ENCODE data around the gene STXBP4.

Gene STXBP4

DNA sequence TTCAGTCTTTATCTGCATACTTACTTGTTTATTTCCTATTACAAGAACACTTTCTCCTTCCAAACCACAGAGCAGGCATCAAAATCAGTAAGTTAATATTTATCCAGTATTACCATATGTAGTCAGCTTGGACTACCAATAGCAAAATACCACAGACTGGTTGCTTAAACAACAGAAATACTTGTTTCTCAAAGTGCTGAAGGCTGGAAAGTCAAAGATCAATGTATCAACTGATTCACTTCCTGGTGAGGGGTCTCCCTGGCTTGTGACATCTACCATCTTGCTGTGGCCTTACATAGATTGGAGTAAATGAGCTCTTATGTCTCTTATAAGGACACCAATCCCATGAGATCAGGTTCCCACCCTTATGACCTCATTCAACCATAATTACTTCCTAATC is 2.6 kb downstream of the STXBP4 start:
- DNase-seq (ENCODE audit: low read depth in 2 of 2) = no peak

DNA sequence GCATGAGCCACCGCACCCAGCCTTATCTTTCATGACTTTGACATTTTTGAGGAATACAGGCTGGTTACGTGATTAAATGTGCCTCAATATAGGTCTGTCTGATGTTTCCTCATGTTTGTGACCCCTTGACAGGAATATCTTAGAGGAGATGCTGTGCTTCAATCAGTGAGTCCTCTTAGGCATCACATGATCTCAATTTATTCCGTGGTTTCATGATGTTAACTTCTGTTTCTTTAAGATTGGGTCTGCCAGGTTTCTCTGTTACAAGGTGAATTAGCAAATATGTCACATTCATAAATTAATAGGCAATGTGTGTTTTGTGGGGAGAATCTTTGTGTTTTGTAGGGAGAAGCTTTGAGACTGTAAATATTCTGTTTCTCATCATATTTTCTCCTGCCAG is 3.3 kb downstream of the STXBP4 start:
- DNase-seq (ENCODE audit: low read depth in 2 of 2) = no peak

DNA sequence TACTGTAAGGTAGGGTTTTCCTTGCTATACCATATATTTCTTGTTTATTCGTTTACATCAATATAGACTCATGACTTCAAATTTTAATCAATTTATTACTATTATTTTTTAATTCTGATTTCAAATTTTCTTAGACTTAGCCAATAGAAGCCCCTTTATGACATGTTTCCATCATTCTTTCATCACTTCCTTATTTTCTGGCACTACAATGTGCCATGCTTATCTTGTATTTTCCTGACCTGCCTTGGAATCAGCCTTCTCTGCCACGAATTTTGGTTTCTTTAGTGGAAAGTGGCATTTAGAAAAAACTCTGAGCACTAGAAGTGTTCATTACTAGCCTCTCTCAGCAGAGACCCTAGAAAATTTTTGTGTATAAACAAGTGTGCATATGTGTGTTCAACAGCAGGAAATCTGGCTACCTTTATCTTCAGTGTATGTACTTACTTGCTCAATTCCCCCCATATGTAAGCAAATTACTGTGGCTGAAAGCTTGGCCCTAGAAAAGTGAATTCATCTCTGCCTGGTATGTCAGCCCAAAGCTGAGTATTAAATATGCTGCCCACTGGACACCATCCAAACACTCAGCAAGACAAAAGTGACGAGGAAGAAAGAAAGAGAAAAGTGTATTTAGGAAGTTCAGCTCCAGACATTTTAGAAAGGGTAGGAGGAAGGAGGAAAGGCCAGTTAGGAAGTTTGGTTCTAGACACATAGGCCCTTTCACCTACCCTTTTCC is 4.0 kb downstream of the STXBP4 start:
- no peak for DNase-seq (ENCODE audit: low read depth in 2 of 2)

DNA sequence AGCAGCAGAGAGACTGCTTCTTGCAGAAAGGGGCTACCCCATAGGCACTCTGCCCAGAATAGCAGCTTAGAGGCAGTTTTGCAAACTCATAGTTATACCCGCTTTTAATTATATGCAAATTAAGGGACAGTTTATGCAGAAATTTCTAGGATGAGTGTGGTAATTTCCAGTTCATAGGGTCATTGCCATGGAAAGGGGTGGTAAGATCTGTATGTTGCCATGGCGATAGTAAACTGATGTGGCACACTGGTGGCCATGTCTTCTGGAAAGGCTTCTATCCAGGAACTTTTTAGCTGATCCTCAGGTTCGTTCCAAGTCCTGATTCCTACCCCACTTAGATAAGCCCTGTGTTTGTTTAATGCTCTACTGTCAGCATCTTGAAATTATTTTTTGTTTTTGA is 6.2 kb downstream of the STXBP4 start:
- DNase-seq (ENCODE audit: low read depth in 2 of 2) = no peak

DNA sequence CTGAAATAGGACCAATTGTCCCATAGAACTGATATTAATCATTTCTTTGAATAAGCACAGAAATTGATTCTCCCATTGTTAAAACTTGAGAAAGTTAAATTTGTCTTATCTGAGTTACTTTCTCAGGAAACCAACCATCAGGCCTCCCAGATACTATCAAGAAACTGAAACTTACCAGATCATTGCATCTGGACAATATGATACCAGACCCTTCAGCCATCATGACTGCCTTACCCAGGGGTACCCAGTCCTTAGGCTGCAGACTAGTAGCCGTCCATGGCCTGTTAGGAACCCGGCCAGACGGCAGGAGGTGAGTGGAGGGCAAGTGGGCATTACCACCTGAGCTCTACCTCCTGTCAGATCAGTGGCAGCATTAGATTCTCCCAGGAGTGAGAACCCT is 7.8 kb downstream of the STXBP4 start:
- no peak for DNase-seq (ENCODE audit: low read depth in 2 of 2)

DNA sequence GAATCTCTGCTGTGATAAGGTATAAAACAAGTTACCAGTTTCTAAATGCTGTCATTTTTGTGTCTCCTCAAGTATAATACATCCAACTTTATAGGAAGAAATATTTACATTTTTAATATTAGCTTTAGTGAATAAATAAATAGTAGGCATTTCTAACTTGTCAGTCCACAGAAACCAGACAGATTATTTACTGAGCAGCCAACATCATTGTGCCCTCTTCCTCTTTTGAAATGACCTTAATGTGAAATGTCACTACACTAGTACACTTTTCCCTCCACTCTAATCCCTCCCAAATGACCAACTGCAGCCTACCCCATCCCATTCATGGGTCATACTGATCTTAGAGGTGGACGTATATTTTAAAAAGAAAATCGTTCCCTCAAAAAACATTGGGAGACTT is 9.2 kb downstream of the STXBP4 start:
- no peak for DNase-seq (ENCODE audit: low read depth in 2 of 2)

DNA sequence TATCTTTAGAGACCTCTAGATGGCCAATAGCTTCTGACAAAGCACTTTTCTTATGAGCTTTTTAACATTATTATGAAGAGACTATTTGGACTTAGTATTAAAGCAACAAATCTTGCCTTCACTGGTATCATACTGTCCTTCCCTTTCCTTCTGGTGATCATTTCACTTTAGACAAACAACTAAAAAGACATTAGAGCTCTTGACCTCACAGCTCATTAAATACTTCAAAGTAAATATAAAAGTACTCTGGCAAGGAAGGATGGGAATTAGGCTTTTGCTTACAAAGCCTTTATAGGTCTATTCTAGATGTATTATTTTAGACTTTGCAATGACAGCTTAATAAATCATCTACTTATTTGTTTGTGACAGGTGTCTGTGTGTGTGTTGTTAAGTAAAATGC is 11.1 kb downstream of the STXBP4 start:
- DNase-seq (ENCODE audit: low read depth in 2 of 2) = no peak

DNA sequence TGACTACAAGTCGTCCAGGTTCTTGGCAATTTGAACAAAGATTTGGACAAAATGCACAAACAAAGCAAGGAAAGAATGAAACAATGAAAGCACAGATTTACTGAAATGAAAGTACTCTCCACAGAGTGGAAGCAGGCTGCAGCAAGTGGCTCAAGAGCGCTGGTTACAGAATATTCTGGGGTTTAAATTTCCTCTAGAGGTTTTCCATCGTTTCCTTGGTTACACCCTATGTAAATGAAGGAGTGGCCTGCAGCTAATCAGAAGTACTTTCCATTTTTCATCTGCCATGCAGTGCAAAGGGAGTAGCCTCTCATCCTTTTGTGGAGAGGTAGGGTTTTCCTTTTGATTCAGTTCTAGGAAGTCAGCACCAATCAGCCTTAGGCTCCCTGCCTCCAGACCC is 11.8 kb downstream of the STXBP4 start:
- DNase-seq (ENCODE audit: low read depth in 2 of 2) = no peak

DNA sequence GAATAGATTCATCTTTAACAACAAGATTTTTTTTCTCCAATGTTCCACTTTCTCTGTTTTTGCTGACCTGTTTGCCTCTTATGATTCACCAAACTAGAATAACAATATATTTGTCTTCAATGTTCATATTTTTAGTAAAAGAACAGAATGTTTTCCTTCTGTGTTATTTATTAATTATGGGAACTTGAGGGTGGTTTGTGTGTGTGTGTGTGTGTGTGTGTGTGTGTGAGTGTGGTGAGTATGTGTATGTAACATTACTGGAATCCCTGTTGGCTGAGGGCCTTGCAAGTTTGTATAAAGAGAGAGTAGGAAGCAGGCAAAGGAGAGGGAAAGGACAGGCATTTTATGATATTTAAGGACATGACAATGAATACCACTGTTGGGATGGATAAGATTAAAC is 13.8 kb downstream of the STXBP4 start:
- no peak for DNase-seq (ENCODE audit: low read depth in 2 of 2)

DNA sequence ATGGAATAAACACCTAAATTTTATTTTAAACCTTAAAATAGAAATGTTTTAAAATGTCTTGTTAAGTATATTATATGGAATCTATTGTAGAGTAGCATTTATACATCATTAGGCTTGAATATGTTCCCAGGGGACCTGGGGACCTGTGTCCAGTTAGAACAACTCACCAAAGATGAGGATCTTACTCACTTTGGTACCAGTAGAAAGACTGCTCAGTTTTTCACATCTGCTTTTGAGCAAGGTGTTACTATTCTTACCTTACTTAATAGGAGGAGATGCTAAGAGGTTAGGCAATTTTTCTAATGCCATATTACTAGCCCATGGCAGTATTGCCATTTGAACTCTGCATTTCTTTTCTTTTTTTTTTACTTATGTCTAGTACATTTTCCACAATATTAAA is 14.7 kb downstream of the STXBP4 start:
- DNase-seq (ENCODE audit: low read depth in 2 of 2) = no peak

DNA sequence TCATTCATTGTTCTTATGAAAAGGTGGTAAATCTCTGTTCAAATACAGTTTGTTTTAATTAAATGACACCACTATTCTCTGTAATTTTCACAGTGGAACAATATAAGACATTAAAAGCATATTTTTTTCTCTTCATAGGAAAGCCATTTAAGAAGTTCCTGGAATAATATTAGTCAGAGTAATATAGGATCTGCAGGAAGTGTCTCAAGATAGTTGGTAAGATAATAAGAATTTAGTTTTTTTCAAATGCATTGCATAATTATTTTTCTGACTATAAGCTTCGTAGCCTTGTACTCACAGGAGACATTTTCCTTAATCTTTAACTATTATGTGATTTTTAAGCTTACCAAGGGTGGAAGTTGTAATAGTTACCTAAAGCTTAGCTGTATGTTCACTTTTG is 16.9 kb downstream of the STXBP4 start:
- no peak for DNase-seq (ENCODE audit: low read depth in 2 of 2)

DNA sequence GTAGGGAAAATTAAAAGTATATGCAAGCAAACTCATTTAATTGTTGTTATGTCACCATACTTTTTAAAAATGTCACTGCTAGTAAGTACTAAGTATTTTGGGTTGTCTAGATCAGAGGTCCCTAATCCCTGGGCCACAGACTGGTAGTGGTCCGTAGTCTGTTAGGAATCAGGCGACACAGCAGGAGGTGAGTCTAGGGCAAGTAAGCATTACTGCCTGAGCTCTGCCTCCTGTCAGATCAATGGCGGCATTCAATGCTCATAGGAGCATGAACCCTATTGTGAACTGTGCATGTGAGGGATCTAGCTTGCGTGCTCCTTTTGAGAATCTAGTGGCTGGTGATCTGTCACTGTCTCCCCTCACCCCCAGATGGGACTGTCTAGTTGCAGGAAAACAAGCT is 21.6 kb downstream of the STXBP4 start:
- DNase-seq (ENCODE audit: low read depth in 2 of 2) = no peak

DNA sequence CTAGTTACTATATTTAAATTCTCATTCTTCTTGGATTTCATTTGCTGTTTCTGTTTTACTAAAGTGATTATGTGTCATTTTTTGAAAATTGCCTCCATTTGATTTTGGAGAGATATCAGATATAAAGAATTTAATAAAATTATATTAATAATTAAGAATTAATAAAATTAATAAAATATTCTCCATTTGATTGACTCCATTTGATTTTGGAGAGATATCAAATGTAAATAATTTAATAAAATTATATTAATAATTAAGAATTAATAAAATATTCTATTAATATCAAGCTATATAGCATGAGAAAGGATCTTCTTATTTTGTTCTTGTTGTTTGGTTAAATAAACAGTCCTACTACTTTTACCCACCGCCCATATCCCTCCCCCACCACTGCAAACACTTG is 23.0 kb downstream of the STXBP4 start:
- no peak for DNase-seq (ENCODE audit: low read depth in 2 of 2)

DNA sequence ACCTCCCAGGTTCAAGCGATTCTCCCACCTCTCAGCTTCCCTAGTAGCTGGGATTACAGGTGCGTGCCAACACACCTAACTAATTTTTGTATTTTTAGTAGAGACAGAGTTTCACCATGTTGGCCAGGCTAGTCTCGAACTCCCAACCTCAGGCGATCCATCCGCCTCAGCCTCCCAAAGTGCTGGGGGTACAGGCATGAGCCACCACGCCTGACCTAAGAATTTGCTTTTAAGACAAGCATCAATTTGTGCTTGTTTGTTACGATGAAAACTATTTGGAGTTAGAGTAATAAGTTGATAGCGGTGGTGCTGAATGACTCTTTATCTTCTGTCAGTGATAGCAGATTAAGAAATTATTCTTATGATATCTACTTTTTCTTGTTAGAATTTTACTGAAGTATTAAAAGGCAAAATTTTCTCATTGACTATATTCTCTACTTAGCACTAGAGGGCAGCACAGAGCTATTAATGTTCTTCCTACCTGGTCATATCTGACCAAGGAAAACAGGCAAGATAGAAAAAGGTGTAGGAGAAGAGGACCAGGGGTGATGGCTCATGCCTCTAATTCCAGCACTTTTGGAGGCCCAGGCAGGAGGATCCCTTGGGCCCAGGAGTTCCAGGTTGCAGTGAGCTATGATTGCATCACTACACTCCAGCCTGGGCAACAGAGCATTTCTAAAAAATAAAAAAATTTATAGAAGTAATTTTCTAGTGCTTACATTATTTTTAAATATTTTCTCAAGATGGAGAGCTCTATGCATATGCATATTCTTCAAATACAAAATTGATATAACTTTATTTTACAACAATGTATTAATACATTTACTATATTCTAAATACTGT is 24.5 kb downstream of the STXBP4 start:
- DNase-seq (ENCODE audit: low read depth in 2 of 2) = no peak

DNA sequence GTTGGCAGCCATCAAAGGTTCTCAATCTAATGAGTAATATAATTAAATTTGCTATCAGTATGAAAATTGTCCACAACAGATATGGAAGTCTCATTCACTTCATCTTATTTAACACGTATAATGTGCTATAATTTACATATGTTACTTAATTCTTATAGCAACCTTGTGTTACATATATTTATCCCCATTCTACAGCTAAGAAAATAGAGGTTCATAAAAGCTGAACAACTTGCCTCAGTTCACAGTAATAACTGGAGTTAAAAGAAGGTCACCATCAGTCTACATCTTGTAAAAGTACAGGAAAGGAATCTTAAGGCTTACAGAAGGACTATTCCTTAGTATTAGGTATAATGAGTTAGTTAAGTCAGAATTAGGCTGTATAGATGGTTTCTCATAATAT is 27.9 kb downstream of the STXBP4 start:
- no peak for DNase-seq (ENCODE audit: low read depth in 2 of 2)

DNA sequence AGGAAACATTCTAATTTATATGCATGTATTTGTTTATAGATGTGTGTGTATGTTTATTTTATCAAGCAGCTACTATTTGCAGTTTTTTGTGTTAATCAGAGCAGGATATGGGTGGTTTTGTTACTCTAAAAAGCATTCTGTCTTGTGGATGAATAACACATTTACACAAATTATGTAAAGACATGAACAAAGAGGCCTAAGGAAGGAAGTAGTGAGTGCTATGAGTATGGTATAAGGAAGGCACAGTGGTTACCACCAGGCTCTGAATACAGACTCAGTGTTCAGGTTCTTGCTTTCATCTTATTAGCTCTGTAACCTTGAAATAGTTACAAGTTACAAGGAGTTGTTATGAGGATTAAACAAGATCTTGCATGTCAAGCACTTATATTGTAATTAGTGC is 33.9 kb downstream of the STXBP4 start:
- no peak for DNase-seq (ENCODE audit: low read depth in 2 of 2)

DNA sequence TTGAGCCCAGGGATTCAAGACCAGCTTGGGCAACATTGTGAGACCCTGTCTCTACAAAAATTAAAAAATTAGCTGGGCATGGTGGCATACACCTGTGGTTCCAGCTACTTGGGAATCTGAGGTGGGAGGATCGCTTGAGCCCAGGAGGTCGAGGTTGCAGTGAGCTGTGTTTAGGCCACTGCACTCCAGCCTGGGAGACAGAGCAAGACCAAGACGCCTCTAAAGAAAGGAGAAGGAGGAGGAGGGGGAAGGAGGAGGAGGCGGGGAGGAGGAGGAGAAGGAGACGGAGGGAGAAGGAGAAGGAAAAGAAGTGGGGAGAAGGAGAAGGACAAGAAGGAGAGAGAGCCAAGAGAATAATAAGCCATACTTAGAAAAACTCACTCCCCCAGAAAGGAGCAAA is 35.9 kb downstream of the STXBP4 start:
- DNase-seq (ENCODE audit: low read depth in 2 of 2) = no peak

DNA sequence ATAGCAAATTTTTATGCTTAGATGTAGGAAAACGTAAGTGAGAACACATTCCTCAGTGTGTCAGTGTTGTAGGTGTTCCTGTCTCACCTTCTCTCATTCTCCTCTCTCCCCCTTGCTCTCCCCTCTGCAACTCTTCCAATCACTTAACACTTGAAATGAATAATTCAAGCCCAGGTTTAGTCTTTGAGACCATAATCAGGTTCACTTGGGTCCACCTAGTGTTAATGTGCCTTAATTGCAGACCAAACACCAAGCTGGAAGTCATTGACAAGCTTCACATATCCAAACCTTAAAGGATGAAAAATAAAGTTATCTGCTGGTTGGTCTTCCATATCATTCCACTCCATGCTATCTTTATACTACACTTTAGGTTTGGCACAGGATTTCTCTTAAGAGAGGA is 37.0 kb downstream of the STXBP4 start:
- no peak for DNase-seq (ENCODE audit: low read depth in 2 of 2)

DNA sequence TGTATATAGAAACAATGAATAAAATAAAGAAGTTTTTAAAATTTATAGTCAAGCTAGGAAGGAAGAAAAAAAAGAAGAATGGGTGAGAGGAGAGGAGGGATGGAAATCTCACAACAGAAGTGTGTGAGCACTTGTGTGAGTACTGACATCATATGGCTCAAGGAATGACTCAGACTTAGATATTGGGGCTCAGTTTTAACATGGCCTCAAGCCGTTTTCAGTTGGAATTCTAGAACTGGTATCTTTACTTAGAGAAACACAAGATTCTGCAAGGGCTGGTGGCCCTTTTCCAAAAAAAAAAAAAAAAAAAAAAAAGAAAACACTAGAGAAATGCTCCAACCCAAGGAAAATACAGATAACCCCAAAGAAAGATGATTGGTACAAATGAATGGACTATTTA is 55.1 kb downstream of the STXBP4 start:
- no peak for DNase-seq (ENCODE audit: low read depth in 2 of 2)

DNA sequence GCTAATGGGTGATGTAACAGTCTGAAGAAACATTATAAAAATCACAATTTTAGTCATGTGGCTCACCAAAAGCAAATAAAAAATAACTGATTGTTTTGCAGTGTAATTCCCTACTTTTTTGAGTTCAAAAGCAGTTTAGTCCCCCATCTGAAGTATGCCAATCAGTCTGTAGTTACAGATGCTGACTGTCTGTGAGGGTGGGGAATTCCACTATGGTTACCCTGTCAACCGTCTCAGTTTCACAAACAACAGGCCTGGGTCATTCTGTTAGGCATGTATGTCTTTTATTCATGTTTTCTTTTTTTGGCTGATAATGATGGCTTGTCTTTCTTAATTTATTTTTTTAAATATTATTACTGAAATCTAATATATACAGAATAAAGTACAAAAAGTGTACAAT is 69.3 kb downstream of the STXBP4 start:
- DNase-seq (ENCODE audit: low read depth in 2 of 2) = no peak

DNA sequence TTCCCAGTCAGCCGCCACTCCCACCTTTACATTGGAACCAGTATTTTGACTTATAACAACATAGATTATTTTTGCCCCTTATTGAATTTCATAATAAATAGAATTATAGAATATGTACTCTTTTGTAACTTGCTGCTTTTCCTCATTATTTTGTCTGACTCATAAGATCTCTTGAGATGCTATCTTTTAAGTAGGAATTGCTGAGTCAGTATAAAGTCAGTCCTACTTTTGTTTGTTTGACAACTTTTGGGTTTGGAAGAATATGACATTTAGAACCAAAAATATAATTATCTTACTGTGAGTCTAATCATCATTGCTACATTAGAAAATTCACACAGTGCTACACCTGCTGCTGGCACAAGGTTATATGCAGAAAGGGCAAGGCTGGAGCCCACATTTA is 69.7 kb downstream of the STXBP4 start:
- DNase-seq (ENCODE audit: low read depth in 2 of 2) = no peak

DNA sequence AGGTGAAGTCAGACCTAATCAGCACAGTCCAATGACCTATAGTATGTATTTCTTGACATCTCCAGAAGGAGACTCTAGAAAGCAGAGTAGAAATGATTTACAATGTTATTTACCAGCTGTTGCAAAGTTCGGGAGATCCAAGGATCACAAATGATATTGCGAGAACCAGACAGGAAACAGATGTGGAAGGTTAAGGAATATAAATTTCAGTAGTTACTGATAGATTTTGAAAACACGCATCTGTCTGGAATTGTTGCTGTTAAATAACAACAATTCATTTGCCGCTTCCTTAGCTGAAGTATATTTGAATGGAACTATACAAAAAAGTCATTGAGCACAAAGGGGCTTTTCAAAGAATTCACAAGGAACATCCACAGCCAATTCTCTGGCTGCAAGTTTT is 72.0 kb downstream of the STXBP4 start:
- DNase-seq (ENCODE audit: low read depth in 2 of 2) = no peak

DNA sequence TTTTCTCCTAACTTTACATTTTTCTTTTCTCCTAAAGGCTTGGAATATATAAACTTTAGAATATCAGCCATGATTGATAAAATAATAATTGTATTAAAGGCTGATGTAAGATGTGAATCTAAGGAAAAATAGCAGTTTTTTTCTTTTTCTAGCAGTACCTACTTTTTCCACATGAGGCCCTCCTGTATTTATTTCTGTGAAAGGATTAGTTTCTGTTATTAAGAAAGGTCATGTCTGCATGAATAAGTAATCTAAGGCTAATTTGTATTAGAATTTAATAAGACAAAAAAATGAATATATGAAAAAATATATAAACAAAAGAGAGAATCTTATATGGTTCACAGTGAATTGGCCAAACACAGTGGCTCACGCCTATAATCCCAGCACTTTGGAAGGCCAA is 85.3 kb downstream of the STXBP4 start:
- DNase-seq (ENCODE audit: low read depth in 2 of 2) = no peak

DNA sequence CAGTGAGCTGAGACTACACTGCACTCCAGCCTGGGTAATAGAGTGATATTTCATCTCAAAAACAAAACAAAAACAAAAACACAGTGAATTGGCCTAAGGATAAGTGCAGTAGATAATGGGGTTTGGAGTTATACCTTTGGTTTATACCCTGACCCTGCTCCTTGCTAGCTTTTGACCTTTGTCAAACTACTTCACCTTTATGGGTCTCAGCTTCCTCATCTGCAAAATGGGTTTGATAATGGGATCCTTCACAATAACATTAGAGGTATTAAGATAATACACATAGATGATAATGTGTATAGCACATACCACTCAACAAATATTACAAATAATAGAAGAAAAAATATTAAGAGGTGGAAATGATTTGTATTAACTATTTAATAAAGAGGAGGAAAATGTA is 85.9 kb downstream of the STXBP4 start:
- no peak for DNase-seq (ENCODE audit: low read depth in 2 of 2)
